ENCODE results near the gene NBEAL1. TPM values are rescaled to one million over a fixed set of nuclear protein-coding genes. Genes with fewer than 3 reads are reported as not detected.

NBEAL1 gene
- total and polyA plus RNA-seq, 2 experiments from 2014 or later, result 13.3 to 21.8 TPM

- peak overlapping the region; percentile 99 for H3K27ac ChIP-seq (ENCODE audit: low read depth)
- Mint-ChIP-seq H3K4me1 (peaks cover 5% of the 10 kb centered on the region), H3K9me3 (no peaks in the 10 kb centered on the region; the same call in 2 of the 3 replicates), H3K27me3 (ENCODE audit: insufficient read depth, low read depth, poor library complexity) (peaks cover 10% of the 10 kb centered on the region), H3K27ac (peak overlapping the region; percentile 90), H3K36me3 (ENCODE audit: low read depth) (peaks cover 14% of the 10 kb centered on the region), H3K4me3 (peak overlapping the region; percentile 92)
- peaks cover 3% of the 10 kb centered on the region; the same call in 1 of the 2 replicates for H3K9me2 ChIP-seq (ENCODE audit: insufficient read depth)
- H3F3A ChIP-seq (replicated peaks; ENCODE audit: low read depth), result 0 out of 2 replicates have a peak, but pooled peaks cover 5% of the 10 kb centered on the region
- TF ChIP-seq STAT1 (IDR thresholded peaks at IDR 0.05; ENCODE audit: unreplicated experiment), result no peak
- ATAC-seq (peak; percentile 1; the same call in 2 of the 3 replicates), DNase-seq (ENCODE audit: low spot score) (no peak)
- no peaks in the 10 kb centered on the region for H3K27me3 ChIP-seq (ENCODE audit: insufficient read depth)
- no peaks in the 10 kb centered on the region; the same call in 1 of the 2 replicates for H3K4me1 ChIP-seq (ENCODE audit: insufficient read depth)
- peaks cover 27% of the 10 kb centered on the region for H3K79me2 ChIP-seq (replicated peaks; ENCODE audit: insufficient read depth)
- H3K36me3 ChIP-seq (ENCODE audit: insufficient read depth), result no peaks in the 10 kb centered on the region
- no peaks in the 10 kb centered on the region for H4K20me1 ChIP-seq (replicated peaks; ENCODE audit: insufficient read depth)
- H3K4me2 ChIP-seq, result peak overlapping the region; percentile 93
- H2AFZ ChIP-seq, result peak overlapping the region; percentile 98
- peak overlapping the region; percentile 85 for H3K4me3 ChIP-seq
Measured at GRCh38 chr2:203238292-203238703, 223.6 kb downstream of the NBEAL1 start.

- peak within 1 kb of the TSS; percentile 93 for H3K4me2 ChIP-seq
- no peak for TF ChIP-seq STAT1 (IDR thresholded peaks at IDR 0.05; ENCODE audit: unreplicated experiment)
- no peak for TF ChIP-seq EZH2phosphoT487 (IDR thresholded peaks at IDR 0.05; ENCODE audit: unreplicated experiment)
- peak; percentile 84 for TF ChIP-seq POLR2AphosphoS5 (IDR thresholded peaks at IDR 0.05; ENCODE audit: low read depth)
- no peak for TF ChIP-seq NANOG (IDR thresholded peaks at IDR 0.05; ENCODE audit: borderline replicate concordance)
- no peak for TF ChIP-seq ZNF114 (CRISPR knock-in tag; IDR thresholded peaks at IDR 0.05)
- TF ChIP-seq ZNF331 (CRISPR knock-in tag; IDR thresholded peaks at IDR 0.05; ENCODE audit: low read depth), result no peak
- TF ChIP-seq CREB1 (CRISPR knock-in tag; IDR thresholded peaks at IDR 0.05; ENCODE audit: low read depth), result no peak; the same call in 1 of the 2 replicates
- TF ChIP-seq ZNF462 (CRISPR knock-in tag; IDR thresholded peaks at IDR 0.05), result no peak
- no peak for TF ChIP-seq EZH2 (IDR thresholded peaks at IDR 0.05; ENCODE audit: low read depth, unreplicated experiment)
- TF ChIP-seq REST (IDR thresholded peaks at IDR 0.05; ENCODE audit: unreplicated experiment), result no peak
- TF ChIP-seq JUNB (IDR thresholded peaks at IDR 0.05; ENCODE audit: unreplicated experiment), result no peak
Measured at GRCh38 chr2:203238704-203239526, 224.2 kb downstream of the NBEAL1 start, which contains the start of gene CYP20A1. Gene CYP20A1, plus strand, starts transcription at chr2:203239018. Its CDS starts 45 bp downstream, at chr2:203239063.

More at GRCh38 chr2:203238704-203239526, 224.2 kb downstream of the NBEAL1 start, which contains the start of gene CYP20A1:
- Histone ChIP-seq H3K36me3 (ENCODE audit: insufficient read depth) (no peaks in the 10 kb centered on the region), H4K20me1 (replicated peaks; ENCODE audit: insufficient read depth) (no peaks in the 10 kb centered on the region), H3K27ac (ENCODE audit: low read depth) (peak within 1 kb of the TSS; percentile 99), H3F3A (replicated peaks; ENCODE audit: low read depth) (0 out of 2 replicates have a peak, but pooled peaks cover 5% of the 10 kb centered on the region), H3K4me3 (peak within 1 kb of the TSS; percentile 85), H3K27me3 (ENCODE audit: insufficient read depth) (no peaks in the 10 kb centered on the region), H2AFZ (peak within 1 kb of the TSS; percentile 98), H3K79me2 (replicated peaks; ENCODE audit: insufficient read depth) (peaks cover 31% of the 10 kb centered on the region), H3K4me1 (ENCODE audit: insufficient read depth) (no peaks in the 10 kb centered on the region; the same call in 1 of the 2 replicates), H3K9me2 (ENCODE audit: insufficient read depth) (peaks cover 3% of the 10 kb centered on the region; the same call in 1 of the 2 replicates)
- peaks cover 10% of the 10 kb centered on the region for H3K27me3 Mint-ChIP-seq (ENCODE audit: insufficient read depth, low read depth, poor library complexity)
- H3K27ac Mint-ChIP-seq, result peak within 1 kb of the TSS; percentile 97
- peak within 1 kb of the TSS; percentile 92 for H3K4me3 Mint-ChIP-seq
- peaks cover 5% of the 10 kb centered on the region for H3K4me1 Mint-ChIP-seq
- H3K9me3 Mint-ChIP-seq, result no peaks in the 10 kb centered on the region; the same call in 2 of the 3 replicates
- DNase-seq (ENCODE audit: low spot score) (peak; percentile 96), ATAC-seq (peak; percentile 92)
- H3K36me3 Mint-ChIP-seq (ENCODE audit: low read depth), result peaks cover 17% of the 10 kb centered on the region

Data from GM23338 (cell line).